Activated T-helper 9 cell treated with anti-CD3 and anti-CD28 coated beads, Interleukin-2, amount 50 U/mL, for 16 hours (primary cell): ENCODE data around the gene TOM1L1.
"Not testable (repeated sequence)": the region's sequence is repeated elsewhere in the genome, so short reads cannot be mapped to it uniquely, and the experiment has no call there.

Source experiments
- DNase-seq: peaks from one replicate; pipeline ENCODE4 v3.0.0-alpha.2; 2020; ENCODE audit warnings: low read depth

The TOM1L1 gene, protein sequence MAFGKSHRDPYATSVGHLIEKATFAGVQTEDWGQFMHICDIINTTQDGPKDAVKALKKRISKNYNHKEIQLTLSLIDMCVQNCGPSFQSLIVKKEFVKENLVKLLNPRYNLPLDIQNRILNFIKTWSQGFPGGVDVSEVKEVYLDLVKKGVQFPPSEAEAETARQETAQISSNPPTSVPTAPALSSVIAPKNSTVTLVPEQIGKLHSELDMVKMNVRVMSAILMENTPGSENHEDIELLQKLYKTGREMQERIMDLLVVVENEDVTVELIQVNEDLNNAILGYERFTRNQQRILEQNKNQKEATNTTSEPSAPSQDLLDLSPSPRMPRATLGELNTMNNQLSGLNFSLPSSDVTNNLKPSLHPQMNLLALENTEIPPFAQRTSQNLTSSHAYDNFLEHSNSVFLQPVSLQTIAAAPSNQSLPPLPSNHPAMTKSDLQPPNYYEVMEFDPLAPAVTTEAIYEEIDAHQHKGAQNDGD

DNA sequence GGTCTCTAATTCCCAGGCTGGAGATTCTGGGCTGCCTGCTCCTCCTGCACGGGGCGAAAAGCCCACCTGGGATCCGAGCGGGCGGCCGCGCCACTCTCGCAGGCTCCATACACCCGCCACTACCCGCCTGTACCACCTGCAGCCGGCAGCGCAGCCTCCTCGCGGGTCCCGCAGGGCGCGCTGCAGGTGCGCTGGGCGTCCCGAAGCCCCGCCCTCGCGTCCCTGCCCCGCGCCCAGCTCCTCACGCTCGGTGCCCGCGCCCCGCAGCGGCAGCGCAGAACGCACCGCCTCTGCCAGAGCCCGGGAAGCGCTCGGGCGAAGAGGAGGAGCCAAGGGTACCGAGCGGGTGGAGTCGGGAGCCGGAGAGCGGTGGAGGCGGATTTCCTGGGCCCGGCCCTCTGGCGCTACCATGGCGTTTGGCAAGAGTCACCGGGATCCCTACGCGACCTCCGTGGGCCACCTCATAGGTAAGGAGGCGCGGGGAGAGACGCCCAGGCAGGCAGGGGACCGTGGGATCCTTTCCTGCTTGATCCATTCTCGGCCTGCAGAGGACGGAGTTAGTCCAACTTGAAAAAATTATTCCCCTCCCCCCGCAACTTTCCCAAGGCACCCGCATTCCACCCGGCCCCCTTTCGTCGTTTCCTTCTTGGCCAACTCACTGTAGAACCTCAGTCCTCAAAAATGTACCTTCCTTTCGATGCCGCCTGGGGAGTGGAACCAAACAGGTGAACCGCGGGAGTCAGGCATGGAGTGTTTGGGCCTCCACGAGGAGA, at the start of gene TOM1L1:
TOM1L1 (plus strand) TSS at position 396 of the 773 bp plus-strand sequence; CDS start at position 410, 14 bp downstream.
- no peak for DNase-seq

DNA sequence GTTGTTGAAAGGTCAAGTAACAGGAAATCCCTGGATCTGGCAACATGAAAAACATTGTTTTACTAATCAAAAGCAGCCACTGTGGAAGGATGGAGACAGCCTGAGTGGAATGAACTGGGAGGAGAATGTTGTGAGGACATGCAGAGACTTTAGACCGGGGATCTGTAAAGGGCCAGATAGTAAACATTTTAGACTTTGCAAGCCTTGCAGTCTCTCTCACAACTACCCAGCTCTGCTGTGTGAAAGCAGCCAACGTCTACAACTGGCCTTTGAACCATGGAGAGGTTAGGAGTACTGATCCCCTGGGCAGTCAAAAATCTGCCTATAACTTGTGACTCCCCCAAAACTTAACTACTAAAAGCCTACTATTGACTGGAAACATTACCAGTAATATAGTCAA, 41.5 kb upstream of the TOM1L1 start:
- no peak for DNase-seq

DNA sequence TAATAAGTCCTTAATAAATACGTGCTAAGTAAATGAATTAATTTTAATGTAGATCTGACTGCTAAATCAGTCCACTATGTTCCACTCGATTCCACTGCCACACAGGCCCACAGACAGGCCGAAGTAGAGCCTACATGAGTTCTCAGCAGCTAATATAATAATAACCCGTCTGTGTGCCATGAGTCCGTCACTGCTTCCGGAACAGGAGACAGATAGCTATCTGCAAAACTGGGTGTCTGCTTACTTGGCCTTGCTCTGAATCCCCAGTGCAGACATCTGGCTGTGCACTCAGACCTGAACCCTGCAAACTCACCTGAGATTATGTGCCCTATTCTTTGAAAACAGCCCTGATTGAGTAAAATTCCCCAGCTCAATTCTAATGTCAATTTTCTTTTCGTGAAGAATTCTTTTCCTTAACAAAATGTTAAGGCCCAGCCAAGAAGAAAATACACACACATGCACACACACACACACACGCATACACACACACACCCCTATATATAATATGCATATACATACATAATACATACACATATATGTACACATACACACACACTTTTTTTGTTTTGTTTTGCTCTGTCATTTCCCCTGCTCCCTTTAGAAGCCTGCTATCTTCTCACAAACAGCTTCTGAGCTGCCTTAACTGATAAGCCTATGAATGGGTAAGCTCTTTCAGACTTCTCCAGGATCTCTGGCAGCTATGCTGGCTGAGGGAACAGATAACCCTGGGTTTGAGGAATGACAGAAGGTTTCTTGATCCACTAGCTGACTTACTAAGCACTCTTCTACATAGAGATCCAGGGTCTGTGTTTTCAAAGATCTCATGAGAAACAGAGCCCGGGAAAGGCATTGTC, 39.8 kb upstream of the TOM1L1 start:
- no peak for DNase-seq

DNA sequence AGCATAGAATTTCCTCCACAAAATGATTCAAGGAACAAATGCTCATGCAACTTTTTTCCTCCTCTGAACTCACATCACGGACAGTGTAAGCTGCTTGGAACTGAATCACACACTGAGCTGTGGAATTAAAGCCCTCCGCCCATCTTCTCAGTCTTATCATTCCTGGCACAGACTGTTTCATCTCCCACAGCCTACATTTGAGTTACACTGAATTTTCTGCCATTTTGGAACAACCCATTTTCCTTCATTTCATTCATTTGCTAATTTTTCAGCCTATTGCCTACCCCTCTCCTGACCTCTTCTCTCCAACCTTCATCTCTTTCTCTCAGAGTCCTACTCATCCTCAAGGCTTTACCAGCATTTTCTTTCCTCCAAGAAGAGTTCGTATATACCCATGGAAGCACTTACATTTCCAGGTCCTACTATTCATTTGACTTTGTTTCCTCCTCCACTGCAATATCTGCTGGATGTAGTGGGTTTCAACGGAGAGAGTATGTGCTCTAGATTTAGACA, 39.1 kb upstream of the TOM1L1 start:
- DNase-seq, result no peak

DNA sequence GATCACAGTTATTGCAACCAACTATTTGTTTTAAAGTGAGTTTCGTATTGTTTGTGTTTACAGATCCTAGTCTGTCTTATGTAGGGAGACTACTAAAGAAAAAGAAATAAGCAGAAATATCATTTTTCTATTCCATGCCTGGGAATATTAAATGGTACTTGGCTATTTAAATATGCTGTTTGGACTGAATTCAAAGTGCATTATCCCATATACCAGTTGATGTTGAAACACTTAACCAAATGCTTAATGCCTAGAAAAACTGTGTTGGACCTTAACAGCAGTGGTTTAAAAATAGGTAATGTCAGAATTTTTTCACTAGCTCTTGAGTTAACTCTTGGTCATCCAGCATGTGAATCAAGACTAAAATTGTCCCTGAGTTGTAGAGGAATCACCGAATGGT, 37.5 kb upstream of the TOM1L1 start:
- DNase-seq, result no peak

DNA sequence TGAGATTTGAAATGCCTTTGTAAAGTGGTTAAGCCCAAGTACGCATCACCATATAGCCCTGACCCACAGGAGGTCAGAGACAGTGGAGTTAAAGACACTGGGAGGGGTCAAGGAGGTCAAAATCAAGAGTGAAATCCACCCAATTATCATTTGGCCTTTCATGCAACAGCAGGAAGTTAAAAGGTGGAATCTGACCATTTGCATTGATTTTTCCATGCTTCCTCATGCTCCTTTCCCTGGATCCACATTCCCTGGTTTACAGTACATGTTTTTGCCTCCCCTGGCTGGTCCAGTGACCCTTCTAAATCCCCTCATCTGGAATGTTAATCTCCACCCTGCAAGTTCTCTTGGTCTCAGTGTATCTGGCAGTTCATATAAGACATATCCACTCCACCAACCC, 36.6 kb upstream of the TOM1L1 start:
- DNase-seq, result no peak

DNA sequence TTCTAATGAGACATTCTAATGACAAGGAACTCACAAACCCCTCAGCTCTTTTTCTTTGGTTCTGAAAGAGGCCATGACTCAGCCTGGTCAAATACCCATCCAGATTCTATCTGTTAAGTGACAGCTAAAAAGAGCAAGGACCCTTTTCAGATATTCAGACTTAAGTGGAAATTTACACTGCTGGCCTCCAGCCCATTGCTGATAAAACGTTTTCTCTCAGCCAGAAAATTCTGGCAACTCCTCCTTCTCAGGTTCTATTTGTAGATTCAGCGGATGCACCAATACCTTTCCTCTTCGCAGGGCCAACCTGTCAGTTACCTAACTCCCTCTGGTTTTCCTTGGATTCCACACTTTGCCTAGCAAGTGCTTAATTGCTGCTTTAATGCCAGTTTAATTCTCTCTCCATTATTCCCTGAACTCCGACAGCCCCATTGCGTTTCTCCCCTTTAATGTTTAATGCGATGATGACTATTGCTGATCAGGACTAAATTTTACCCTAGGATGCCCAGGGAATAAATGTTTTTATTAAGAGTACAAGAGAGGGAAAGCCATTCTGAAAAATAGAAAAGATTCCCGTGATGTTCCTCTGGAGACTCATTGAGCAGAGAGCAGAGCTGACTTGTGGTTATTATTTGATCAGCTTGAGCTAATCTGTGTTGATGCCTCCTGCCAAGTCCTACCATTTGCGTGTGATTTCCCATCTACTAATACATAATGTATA, 35.9 kb upstream of the TOM1L1 start:
- no peak for DNase-seq

DNA sequence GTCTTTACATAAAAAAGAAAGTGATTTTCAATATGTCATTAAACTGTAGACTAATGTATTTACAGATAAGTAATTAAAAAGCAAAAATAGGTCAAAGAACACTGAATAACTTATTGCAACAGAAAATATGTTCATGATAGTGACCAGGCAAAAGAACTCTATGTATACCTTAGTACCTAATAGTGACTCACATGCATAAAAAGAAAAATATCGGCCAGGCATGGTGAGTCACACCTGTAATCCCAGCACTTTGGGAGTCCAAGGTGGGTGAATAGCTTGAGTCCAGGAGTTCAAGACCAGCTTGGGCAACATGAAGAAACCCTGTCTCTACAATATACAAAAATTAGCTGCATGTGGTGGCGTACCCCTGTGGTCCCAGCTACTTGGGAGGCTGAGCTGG, 33.0 kb upstream of the TOM1L1 start:
- DNase-seq, result no peak

DNA sequence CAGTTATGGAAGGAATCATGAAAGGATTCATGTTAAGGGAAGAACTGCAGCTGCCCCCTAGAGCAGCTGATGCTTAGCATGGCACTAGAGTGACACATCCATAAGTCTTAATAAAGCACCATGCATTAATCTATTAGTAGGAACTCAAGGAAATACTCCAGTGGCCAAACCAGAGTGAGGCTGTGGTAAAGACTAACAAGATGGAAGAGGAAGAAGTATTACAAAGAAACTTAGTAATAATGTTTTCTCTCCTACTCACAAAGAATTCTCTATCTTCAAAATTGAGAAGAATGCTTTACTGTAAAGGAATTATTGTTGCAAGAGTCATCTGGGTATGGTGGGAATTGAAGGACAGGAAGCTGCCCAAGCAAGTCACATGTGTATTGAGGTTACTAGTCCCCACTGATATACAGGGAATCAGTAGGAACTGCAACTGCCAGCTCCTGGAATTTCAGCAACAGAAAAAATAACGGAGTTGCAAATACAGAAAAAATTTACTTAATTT, 29.9 kb upstream of the TOM1L1 start:
- DNase-seq, result no peak

DNA sequence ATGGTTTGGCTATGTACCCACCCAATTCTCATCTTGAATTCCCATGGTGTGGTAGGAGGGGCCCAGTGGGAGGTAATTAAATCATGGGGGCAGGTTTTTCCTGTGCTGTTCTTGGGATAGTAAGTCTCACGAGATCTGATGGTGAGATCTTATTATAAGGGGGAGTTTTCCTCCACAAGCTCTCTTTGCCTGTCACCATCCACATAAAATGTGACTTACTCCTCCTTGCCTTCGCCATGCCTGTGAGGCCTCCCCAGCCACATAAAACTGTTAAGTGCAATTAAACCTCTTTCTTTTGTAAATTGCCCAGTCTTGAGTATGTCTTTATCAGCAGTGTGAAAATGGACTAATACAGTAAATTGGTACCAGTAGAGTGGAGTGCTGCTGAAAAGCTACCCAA, 24.7 kb upstream of the TOM1L1 start:
- DNase-seq, result not testable (repeated sequence)

DNA sequence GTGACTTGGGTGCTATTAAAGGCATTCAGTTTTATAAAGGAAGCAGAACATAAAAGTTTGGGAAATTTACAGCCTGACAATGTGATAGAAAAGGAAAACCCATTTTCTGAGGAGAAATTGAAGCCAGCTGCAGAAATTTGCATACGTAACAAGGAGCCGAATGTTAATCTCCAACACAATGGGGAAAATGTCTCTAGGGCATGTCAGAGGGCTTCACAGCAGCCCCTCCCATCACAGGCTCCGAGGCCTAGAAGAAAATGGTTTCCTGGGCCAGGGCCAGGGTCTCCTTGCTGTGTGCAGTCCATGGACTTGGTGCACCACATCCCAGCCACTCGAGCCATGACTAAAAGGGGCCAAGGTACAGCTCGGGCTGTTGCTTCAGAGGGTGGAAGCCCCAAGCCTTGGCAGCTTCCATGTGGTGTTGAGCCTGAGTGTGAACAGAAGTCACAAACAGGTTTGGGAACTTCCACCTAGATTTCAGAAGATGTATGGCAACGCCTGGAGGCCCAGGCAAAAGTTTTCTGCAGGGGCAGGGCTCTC, 23.9 kb upstream of the TOM1L1 start:
- DNase-seq, result no peak

DNA sequence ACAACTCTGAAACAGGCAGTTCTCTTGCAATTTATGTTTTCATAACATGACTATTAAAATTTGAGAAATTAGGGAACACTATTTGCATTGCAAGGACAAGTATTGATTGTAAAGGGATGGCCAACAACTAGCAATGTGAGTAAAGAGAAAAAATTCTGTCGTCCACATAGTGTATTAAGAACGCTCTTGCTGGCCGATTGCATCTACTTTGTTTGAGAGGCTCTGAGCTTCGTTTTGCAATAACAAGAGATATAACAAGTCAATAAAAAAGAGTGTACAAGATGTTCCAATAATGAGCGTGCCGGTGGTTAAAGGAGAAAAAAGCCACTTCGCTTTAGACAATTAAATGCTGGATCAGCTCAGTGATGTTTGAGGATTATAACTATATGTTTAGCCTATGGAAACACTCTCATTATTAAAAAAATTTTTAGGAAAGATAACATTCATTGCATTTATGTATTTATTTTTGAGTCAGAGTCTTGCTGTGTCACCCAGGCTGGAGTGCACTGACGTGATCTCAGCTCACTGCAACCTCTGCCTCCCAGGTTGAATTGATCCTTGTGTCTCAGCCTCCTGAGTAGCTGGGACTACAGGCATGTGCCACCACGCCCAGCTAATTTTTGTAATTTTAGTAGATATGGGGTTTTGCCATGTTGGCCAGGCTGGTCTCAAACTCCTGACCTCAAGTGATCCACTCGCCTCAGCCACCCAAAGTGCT, 19.2 kb upstream of the TOM1L1 start:
- no peak for DNase-seq

DNA sequence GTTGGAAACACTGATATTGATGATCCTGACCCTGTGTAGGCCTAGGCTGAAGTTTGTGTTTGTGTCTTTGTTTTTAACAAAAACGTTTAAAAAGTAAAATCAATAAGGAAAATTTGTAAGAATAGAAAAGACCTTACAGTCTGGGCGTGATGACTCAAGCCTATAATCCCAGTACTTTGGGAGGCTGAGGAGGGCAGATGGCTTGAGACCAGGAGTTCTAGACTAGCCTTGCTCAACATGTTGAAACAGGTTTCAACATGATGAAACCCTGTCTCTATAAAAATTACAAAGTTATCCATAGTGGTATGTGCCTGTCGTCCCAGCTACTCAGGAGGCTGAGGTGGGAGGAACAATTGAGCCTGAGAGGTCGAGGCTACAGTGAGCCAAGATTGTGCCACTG, 18.3 kb upstream of the TOM1L1 start:
- DNase-seq, result no peak

DNA sequence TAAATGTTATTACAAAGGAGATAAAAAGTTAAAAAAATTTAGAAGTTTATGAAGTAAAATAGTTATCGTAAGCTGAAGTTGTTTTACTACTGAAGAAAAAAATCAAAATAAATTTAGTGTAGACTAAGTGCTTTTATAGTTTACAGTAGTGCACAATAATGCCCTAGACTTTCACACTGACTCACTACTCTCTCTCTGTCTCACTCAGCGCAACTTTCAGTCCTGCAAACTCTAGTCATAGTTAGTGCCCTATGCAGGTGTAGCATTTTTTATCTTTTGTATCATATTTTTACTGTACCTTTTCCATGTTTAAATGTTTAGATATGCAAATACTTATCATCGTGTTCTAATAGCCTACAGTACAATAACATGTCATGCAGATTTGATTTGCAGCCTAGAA, 17.7 kb upstream of the TOM1L1 start:
- DNase-seq, result no peak

DNA sequence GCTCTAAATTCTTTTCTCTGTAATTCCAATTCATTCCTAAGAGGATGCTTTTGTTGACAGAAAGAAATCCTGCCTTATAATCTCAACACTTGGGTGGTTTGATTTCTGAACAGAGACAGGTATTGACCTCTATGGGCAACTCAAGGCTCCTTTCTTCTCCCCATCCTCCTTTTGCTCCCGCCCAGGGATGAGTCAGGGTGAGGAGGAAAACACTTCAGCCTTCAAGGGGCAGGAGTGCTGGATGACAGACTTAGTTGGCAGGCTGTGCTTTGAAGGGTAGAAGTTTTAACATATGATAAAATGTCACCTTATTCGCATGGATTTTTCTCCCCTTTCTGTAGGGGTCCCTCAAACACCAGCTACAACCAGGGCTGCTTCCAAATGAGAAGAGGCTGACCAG, 16.7 kb upstream of the TOM1L1 start:
- DNase-seq, result no peak

DNA sequence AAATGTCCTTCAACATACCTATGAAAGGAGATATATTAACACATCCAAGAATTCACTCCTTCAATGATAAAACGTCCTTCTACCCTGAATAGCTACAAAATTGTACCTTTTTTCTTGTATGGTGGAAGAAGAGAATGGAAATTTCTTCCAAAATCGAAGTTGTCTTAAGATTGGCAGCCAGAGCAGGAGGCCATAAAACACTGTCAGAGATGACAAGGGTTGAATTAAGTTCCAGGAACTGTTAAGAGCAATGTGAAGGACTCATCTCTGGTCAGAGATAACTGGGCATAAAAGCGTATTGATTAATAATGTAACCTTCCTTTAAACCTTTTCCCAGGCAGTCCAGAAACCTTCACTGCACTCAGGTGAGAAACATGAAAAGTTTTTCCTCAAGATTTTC, 12.9 kb upstream of the TOM1L1 start:
- DNase-seq, result no peak

DNA sequence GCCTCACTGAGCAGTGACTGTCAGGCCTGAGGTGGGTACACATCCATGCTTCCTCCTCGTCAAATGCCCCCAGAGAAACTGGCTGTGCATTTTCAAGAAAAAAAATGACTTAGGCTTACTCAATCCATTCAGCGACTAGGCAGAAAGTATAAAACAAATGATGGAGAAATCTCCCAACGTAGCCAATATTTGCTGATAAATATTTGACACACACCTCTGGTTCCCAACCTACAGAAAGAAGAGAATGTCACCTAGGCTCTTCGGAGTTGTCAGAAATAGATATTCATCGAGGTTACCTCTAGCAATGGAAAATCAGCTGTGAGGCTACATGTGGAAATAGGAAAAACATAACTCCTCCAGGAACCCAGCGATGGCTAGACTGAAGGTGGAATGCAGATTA, 12.4 kb upstream of the TOM1L1 start:
- no peak for DNase-seq

DNA sequence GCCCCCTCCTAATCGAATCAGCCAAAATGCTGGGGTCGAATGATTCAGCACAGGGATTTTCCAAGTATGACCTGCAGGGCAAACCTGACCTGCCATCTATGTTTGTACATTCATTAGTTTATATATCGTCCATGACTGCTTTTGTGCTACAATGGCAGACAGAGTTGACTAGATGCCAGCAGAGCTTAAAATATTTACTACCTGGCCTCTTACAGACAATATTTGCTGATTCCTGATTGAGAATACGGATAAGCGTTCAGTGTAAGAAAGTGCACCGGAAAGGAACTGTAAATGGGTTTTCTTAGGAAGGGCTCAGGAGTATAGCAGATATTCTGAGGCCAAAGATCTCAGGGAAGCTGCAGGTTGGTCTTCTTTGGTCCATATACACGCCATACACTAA, 11.7 kb upstream of the TOM1L1 start:
- DNase-seq, result no peak

DNA sequence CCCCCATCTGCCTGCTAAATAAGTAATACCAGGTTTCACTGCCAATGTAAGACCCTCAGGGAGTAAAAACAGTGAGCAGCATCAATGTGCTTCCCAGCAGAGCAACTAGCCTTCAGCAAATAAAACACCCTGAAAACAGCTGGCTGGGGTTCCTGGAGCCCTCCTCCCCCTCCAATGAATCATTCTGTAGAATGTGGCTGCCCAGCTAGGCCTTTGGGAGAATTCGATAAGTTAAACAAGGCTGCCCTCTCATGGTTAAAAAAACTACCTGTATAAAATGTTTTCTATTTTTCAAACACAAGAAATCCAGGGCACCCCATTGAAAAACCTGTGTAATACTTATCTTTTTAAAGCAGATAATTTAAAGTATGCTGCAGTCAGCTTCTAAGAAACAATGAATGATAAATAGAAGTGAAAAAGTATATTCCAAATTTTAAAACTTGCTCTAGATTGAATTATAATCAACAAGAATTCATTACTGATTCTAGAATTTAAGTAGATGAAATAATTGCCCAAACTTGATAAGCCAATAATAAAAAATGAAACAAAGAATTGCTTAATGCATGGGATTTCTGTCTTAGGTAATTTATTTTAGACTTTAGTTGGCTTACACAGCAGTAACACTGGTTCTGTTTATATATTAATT, 9.4 kb upstream of the TOM1L1 start:
- DNase-seq, result no peak

DNA sequence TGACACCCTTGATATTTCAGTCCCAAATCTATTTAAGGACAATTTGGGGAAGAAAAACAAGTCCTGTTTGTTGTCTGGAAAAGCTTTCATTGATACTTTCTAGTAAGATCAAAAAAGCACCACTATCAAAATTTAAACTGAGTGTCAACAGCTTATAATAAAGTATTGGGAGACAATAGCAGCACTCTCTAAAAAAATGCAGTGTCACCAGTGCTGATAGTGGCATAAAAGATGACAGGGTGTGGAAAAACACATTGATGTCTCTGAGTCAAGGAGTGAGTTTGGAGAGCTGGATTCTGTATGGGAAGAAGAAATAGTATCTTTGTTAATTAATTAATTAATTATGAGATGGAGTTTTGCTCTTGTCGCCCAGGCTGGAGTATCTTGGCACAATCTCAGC, 8.3 kb upstream of the TOM1L1 start:
- no peak for DNase-seq
